Gastroesophageal sphincter (tissue), 3 donors: ENCODE measurements around the gene KCNE1.
"Not testable (repeated sequence)": the region's sequence is repeated elsewhere in the genome, so short reads cannot be mapped to it uniquely, and the experiment has no call there.

ENCODE experiments used
- CTCF ChIP-seq, 4 experiments: fragments of 200-600 bp in 2 of 4; fragments of 450-650 bp in 2 of 4; sonication (generic) in 1 of 4; IDR thresholded peaks; one replicate each; pipeline ENCODE4 v1.5.1; 2017 to 2019; ENCODE audit warnings: antibody characterized with exemption in 4 of 4, mild to moderate bottlenecking in 2 of 4, moderate library complexity in 2 of 4
- EP300 ChIP-seq: sonication (generic); formaldehyde crosslinking; IDR thresholded peaks from one replicate; pipeline ENCODE4 v1.6.1; 2017; ENCODE audit warnings: antibody characterized with exemption, mild to moderate bottlenecking
- POLR2A ChIP-seq, 2 donors: fragments of 450-650 bp; IDR thresholded peaks; one replicate each; pipeline ENCODE4 v1.6.1; 2017; ENCODE audit warnings: antibody characterized with exemption in 2 of 2, mild to moderate bottlenecking in 2 of 2, moderate library complexity in 1 of 2

- TF ChIP-seq EP300; CTCF (IDR thresholded peaks at IDR 0.05); POLR2A (IDR thresholded peaks at IDR 0.05): not testable (repeated sequence)
Measured at GRCh38 chr21:34429710-34430109, 82.3 kb downstream of the KCNE1 start.
